ENCODE results near the gene ANKRD33B. TPM values are rescaled to one million over a fixed set of nuclear protein-coding genes. Genes with fewer than 3 reads are reported as not detected.
A peak's percentile ranks its signal among the peaks of the same experiment; 100 is the strongest.
"Not testable (repeated sequence)": the region's sequence is repeated elsewhere in the genome, so short reads cannot be mapped to it uniquely, and the experiment has no call there.

The ANKRD33B gene
- polyA plus RNA-seq, 3 donors from 2014 or later, result 0.13 to 0.15 TPM; not detected in 1

DNA sequence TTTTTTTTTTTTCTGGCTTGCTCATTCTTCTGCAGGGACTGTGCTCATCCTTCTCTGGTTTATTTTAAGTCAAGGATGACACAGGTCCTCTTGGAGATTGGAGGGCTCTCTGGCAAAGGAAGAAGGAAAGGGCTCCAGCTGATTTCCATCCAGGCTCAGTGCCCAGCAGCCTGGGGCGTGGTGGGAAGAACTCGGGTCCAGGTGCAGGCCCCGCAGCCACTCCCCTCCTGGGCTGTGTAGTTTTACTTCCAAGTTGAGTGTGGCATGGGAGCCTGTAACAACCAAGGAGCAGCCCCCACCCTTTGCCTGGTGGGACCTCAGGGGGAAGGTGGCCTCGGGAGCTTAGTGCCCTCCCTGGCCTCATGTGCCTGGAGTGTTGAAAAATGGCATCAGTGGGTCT is 58.9 kb downstream of the ANKRD33B start:
- H3K36me3 Mint-ChIP-seq, result peaks cover 0 to 3% (median 0%) of the 10 kb centered on the region in 3 donors
- H3K27me3 Mint-ChIP-seq (ENCODE audit: low read depth in 3 of 3), result peaks cover 3 to 6% (median 5%) of the 10 kb centered on the region in 3 donors
- H3K4me1 Mint-ChIP-seq, result peaks cover 10% of the 10 kb centered on the region in 2 donors
- no peaks in the 10 kb centered on the region for H3K9me3 Mint-ChIP-seq
- DNase-seq, result no peak
- no peak overlapping the region for H3K4me3 Mint-ChIP-seq
- H3K27ac Mint-ChIP-seq, result peak overlapping the region in 1 of 6 donors; percentile 82

DNA sequence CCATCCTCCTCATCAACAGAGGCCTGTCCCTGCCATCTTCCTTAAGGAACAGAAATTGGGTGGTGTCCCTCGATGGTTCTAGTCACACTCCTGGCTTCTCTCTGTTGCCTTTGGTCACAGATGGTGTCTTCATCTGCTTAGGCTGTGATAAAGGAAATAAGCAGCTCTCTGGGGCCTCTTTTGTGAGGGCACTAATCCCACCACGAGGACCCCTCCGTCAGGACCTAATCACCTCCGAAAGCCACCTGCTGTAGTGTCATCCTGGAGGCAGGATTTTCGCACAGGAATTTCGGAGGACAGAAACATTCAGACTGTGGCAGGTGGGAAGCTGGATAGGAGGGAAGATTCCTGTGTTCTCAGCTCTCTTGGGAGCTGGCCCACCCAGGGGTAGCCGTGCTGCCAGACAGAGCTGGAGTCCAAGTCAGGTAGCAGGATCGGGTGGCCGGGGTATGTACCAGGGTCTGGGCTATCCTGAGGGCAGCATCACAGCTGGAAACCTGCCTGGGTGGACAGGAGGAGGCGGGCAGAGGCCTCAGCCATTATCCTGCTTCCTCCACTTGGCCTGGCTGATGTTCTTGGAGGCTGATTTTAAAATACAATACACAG is 59.5 kb downstream of the ANKRD33B start:
- H3K4me1 Mint-ChIP-seq, result peaks cover 12 to 14% of the 10 kb centered on the region in 2 donors
- peaks cover 0 to 3% (median 0%) of the 10 kb centered on the region in 3 donors for H3K36me3 Mint-ChIP-seq
- H3K27me3 Mint-ChIP-seq (ENCODE audit: low read depth in 3 of 3), result peaks cover 3 to 6% (median 5%) of the 10 kb centered on the region in 3 donors
- no peak for DNase-seq
- no peak overlapping the region for H3K27ac Mint-ChIP-seq
- H3K4me3 Mint-ChIP-seq, result no peak overlapping the region
- no peaks in the 10 kb centered on the region for H3K9me3 Mint-ChIP-seq

DNA sequence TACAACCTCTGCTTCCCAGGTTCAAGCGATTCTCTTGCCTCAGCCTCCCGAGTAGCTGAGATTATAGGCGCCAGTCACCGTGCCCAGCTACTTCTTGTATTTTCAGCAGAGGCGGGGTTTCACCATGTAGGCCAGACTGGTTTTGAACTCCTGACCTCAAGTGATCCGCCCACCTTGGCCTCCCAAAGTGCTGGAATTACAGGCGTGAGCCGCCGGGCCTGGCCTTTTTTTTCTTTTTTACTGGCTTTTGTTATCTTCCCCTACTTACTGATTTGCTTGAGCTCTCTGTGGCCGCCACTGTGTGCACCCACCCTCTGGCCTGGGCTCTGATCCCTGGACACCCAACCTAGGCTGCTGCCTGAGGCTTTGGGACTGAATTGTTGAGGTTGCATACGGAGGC is 60.3 kb downstream of the ANKRD33B start:
- no peak overlapping the region for H3K4me3 Mint-ChIP-seq
- peaks cover 12 to 14% of the 10 kb centered on the region in 2 donors for H3K4me1 Mint-ChIP-seq
- DNase-seq, result no peak
- H3K27ac Mint-ChIP-seq, result no peak overlapping the region
- peaks cover 0 to 3% (median 0%) of the 10 kb centered on the region in 3 donors for H3K36me3 Mint-ChIP-seq
- no peaks in the 10 kb centered on the region for H3K9me3 Mint-ChIP-seq
- peaks cover 3 to 8% (median 5%) of the 10 kb centered on the region in 3 donors for H3K27me3 Mint-ChIP-seq (ENCODE audit: low read depth in 3 of 3)

DNA sequence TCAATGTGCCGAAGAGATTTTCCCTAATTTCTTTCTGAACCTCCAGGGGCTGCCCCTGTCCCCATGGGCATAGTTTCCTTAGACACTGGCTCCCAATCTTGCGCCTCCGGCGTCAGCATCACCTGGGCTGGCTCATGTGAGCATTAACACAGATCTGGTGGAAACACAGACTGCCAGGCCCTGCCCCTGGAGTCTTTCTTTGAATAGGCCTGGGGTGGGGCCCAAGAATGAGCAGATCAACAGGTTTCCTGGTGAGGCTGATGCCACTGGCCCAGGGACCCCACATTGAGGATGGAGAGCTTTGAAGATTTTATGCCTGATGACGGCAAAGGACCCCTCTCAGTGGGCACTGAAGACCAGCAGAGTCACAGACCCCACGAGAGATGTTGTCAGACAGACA is 60.8 kb downstream of the ANKRD33B start:
- H3K36me3 Mint-ChIP-seq, result peaks cover 0 to 3% (median 0%) of the 10 kb centered on the region in 3 donors

DNA sequence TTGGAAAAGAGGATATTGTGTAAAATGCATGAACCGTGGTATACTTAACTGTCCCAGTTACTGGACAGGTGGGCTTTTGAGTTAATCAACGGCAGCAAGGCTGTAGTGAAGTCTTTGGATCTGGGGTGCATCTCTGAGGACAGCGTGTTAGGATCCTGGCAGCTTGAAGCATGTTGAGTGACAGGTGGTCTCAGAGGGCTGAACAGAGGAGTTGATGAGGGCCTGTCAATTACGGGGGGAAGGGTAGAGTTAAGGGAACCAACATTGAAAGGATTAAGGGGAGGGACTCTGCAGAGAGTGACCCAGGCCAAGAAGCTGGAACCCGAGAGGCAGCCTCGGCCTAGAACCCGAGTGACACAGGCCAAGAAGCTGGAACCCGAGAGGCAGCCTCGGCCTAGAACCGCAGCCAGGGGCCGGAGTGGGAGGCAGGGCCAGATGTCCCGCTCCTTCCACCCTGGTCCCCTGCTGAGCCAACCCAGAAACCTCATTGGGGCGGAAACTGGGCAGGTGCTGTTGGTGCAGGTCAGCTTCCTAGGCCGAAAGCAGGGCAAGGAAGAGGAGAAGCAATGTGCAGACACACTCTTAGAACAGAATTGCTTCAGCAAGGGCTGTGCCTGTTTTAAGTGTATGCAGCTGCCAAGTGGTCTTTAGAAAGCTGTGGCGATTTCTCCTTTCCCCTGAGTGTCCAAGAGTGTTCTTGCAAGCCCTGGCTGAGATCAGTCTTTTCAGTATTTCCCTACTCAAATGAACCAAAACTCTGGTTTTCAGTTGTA is 62.0 kb downstream of the ANKRD33B start:
- peaks cover 12 to 14% of the 10 kb centered on the region in 2 donors for H3K4me1 Mint-ChIP-seq
- peaks cover 0 to 3% (median 0%) of the 10 kb centered on the region in 3 donors for H3K36me3 Mint-ChIP-seq
- H3K27ac Mint-ChIP-seq, result no peak overlapping the region
- DNase-seq, result no peak
- peaks cover 3 to 8% (median 5%) of the 10 kb centered on the region in 3 donors for H3K27me3 Mint-ChIP-seq (ENCODE audit: low read depth in 3 of 3)
- no peaks in the 10 kb centered on the region for H3K9me3 Mint-ChIP-seq
- peak overlapping the region in 1 of 5 donors; percentile 33 for H3K4me3 Mint-ChIP-seq

More for the DNA sequence above, 60.8 kb downstream of the ANKRD33B start:
- Mint-ChIP-seq H3K9me3 (no peaks in the 10 kb centered on the region), H3K4me3 (no peak overlapping the region), H3K27ac (no peak overlapping the region), H3K4me1 (peaks cover 12 to 14% of the 10 kb centered on the region in 2 donors), H3K27me3 (ENCODE audit: low read depth in 3 of 3) (peaks cover 3 to 10% (median 5%) of the 10 kb centered on the region in 3 donors)
- DNase-seq, result no peak

DNA sequence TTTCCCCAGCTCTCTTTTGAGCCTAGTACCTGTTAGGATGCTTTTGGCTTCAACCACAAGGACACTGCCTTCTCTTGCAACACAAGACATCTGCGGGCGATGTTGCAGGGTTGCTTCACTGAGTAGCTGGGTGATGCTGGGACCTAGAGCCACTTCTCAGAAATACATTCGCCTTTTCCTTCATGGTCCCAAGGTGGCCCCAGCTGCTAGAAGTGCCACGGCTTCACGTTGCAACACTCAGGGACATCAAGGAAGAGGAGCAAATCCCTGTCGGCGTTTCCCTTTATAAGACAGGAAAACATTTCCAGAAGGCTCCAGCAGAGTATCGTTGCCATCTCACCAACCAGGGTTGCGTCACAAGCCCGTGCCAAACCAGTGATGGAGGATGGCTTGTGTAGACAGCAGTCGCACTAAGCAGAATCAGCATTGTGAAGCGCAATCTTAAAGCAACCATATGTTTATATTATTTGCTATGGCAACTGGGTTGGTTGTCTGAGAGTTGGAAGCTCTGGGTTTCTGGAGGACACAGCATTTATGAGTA is 62.7 kb downstream of the ANKRD33B start:
- H3K4me3 Mint-ChIP-seq, result no peak overlapping the region
- peaks cover 0 to 7% (median 0%) of the 10 kb centered on the region in 3 donors for H3K36me3 Mint-ChIP-seq
- peaks cover 5 to 8% (median 6%) of the 10 kb centered on the region in 3 donors for H3K27me3 Mint-ChIP-seq (ENCODE audit: low read depth in 3 of 3)
- no peaks in the 10 kb centered on the region for H3K9me3 Mint-ChIP-seq
- H3K4me1 Mint-ChIP-seq, result peaks cover 14 to 15% of the 10 kb centered on the region in 2 donors
- no peak for DNase-seq
- peak overlapping the region in 1 of 6 donors; percentile 56 for H3K27ac Mint-ChIP-seq

DNA sequence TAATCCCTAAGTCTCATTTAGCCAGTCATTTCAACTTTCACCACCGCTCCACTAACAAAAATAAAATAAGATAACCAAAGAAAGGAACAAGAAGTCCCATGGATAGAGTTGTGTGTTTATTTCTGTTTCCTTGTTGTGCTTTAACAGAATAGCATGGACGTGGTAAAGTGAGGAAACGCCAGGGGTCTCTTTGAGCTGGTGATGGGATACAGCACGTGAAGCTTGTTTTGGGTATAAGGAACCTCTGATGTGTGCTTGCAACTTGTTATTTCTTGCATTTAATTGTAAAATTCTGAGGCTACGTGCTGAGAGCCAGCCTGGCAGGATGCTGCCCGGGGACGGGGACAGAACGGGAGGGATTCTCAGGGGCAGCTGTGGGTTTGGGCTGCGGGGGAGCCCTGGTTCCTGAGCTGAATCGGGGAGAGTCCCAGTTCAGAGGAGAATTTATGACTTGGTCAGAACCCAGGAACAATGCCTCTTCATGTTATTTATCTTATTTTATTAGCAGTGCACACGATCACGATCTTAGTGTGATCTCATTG is 63.4 kb downstream of the ANKRD33B start:
- Mint-ChIP-seq H3K9me3 (no peaks in the 10 kb centered on the region), H3K27me3 (ENCODE audit: low read depth in 3 of 3) (peaks cover 4 to 6% (median 5%) of the 10 kb centered on the region in 3 donors), H3K4me3 (peak overlapping the region; percentile 80 to 92 (median 85)), H3K27ac (peak overlapping the region in 5 of 6 donors; percentile 42 to 83 (median 74)), H3K4me1 (peaks cover 14 to 21% of the 10 kb centered on the region in 2 donors), H3K36me3 (peaks cover 0 to 7% (median 0%) of the 10 kb centered on the region in 3 donors)
- peak in 1 of 3 donors; percentile 10 for DNase-seq

DNA sequence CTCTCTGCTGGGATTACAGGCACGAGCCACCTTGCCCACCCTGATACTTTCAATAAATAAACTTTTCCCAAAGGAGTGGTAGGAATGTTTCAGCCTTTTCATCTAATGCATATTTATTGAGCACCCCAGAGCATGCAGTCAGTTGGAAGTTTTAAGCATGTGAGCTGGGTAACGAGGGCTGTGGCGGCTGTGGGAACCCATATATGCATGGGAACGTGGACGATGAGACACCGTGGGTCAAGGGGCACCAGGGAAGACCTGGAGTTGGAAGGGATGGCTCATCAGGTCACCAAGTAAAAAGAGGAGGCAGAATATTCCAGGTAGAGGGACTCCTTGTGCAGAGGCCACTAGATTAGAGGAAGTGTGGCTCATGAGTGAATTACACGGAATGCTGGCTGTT is 64.7 kb downstream of the ANKRD33B start:
- Mint-ChIP-seq H3K9me3 (no peaks in the 10 kb centered on the region), H3K36me3 (peaks cover 0 to 7% (median 0%) of the 10 kb centered on the region in 3 donors), H3K4me3 (no peak overlapping the region), H3K4me1 (peaks cover 20 to 26% of the 10 kb centered on the region in 2 donors), H3K27me3 (ENCODE audit: low read depth in 3 of 3) (peaks cover 4 to 8% (median 5%) of the 10 kb centered on the region in 3 donors), H3K27ac (no peak overlapping the region)
- DNase-seq, result no peak

DNA sequence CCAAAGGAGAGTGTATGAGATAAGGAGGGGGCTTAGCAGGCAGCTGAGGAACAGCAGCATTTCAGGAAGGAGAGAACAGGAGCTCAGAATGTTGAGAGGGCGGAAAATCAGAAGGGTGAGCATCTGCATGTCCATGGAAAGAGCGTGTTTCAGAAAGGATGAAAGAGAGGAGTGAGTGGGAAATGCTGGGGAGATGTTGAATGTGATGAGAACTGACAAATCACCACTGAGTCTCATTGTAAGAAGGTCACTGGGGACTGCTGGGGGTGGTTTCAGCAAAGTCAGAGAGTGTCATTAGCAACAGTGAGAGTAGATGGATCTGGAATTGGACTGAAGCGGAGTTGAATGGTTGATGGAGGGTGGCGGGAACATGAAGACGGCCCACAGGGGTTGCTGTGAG is 65.8 kb downstream of the ANKRD33B start:
- Mint-ChIP-seq H3K36me3 (peaks cover 0 to 7% (median 0%) of the 10 kb centered on the region in 3 donors), H3K4me3 (peak overlapping the region in 1 of 5 donors; percentile 26), H3K27me3 (ENCODE audit: low read depth in 3 of 3) (peaks cover 4 to 8% (median 5%) of the 10 kb centered on the region in 3 donors), H3K4me1 (peaks cover 30 to 37% of the 10 kb centered on the region in 2 donors), H3K27ac (no peak overlapping the region), H3K9me3 (no peaks in the 10 kb centered on the region)
- DNase-seq, result no peak

DNA sequence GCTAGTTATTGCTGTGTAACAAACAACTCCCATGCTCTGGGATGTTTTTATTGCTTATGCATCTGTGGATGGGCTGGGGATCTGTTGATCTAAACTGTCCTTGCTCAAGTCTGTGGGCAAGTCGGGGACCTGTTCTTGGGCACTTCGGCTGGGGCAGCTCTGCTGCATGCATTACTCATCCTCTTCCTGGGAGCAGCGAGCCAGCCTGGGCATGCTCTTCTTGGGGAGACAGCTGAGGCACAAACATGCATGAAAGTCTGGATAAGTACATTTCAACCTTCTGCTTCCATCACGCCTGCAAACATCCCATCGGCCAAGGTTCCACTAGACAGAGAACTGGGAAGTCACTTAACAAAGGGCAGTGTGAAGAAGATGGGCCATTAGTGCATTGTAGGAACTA is 66.3 kb downstream of the ANKRD33B start:
- Mint-ChIP-seq H3K4me1 (peaks cover 34 to 42% of the 10 kb centered on the region in 2 donors), H3K36me3 (peaks cover 0 to 7% (median 0%) of the 10 kb centered on the region in 3 donors), H3K27ac (peak overlapping the region in 1 of 6 donors; percentile 73), H3K27me3 (ENCODE audit: low read depth in 3 of 3) (peaks cover 4 to 8% (median 5%) of the 10 kb centered on the region in 3 donors), H3K9me3 (no peaks in the 10 kb centered on the region), H3K4me3 (peak overlapping the region in 1 of 5 donors; percentile 15)
- no peak for DNase-seq

DNA sequence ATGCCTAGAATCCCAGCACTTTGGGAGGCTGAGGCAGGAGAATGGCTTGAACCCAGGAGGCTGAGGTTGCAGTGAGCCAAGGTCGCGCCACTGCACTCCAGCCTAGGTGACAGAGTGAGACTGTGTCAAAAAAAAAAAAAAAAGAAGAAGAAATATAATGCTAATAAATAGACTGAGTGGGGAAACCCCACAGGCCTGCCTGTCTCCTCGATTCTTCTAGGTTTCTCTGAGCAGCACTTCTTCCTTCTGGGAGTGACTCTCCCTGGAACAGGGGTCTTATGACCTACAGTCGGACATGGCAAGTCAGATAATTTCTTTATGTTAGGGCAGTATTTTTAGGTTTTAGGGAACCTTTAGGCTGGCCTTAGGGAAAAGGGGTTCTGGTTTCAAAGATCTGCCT is 66.9 kb downstream of the ANKRD33B start:
- not testable (repeated sequence) for H3K36me3 Mint-ChIP-seq; H3K9me3 Mint-ChIP-seq; H3K27me3 Mint-ChIP-seq (ENCODE audit: low read depth in 3 of 3); DNase-seq
- Mint-ChIP-seq H3K4me1 (peaks cover 40 to 48% of the 10 kb centered on the region in 2 donors), H3K4me3 (peak overlapping the region in 1 of 5 donors; percentile 48), H3K27ac (peak overlapping the region in 2 of 6 donors; percentile 63 to 81)

DNA sequence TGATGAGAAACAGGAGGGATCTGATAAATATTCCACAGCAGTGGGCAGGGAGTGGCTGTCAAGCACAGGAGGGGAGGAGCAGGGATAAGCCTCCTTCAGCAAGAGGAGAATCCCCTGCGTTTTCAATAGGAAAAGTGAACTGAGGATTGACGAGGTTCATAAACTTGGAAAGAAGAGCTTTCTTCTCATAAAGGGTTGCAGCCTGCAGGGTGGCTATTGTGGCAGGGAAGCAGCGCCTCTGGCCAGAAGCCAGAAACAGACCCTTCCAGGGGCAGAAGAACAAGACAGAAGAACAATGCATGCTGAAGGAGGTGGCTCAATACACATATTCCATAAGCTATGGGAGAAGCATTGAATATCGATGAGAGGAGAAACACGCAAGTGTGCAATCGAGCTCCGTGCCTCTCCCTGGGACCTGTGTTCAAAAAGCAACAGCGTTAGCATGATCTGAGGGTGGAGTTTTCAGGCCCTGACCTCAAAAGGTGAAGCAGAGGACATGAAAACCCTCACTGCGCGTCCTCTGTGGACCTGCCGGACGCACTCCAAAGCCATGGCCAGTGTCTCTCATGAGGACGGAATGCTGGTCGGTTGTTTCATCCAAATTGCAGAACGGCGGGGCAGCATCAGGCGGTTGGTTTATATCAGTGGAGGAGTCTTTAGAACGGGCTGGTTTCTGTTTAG is 67.6 kb downstream of the ANKRD33B start:
- H3K27ac Mint-ChIP-seq, result peak overlapping the region in 3 of 6 donors; percentile 52 to 81 (median 63)
- H3K4me1 Mint-ChIP-seq, result peaks cover 40 to 48% of the 10 kb centered on the region in 2 donors
- peaks cover 4 to 5% (median 5%) of the 10 kb centered on the region in 3 donors for H3K27me3 Mint-ChIP-seq (ENCODE audit: low read depth in 3 of 3)
- peak overlapping the region in 3 of 5 donors; percentile 33 to 64 (median 38) for H3K4me3 Mint-ChIP-seq
- H3K36me3 Mint-ChIP-seq, result peaks cover 0 to 4% (median 0%) of the 10 kb centered on the region in 3 donors
- DNase-seq, result no peak
- no peaks in the 10 kb centered on the region for H3K9me3 Mint-ChIP-seq

Data from immature natural killer cell (primary cell).